NCI-H510A treated with DMSO at 0.1 percent for 48 hours (cell line): ENCODE measurements around the gene PML.
A peak's percentile ranks its signal among the peaks of the same experiment; 100 is the strongest.
"Not testable (repeated sequence)": the region's sequence is repeated elsewhere in the genome, so short reads cannot be mapped to it uniquely, and the experiment has no call there.

Experiments
- DNase-seq: peaks from one replicate; lab custom pipeline; 2025; lab: John Stamatoyannopoulos, UW

PML gene

DNA sequence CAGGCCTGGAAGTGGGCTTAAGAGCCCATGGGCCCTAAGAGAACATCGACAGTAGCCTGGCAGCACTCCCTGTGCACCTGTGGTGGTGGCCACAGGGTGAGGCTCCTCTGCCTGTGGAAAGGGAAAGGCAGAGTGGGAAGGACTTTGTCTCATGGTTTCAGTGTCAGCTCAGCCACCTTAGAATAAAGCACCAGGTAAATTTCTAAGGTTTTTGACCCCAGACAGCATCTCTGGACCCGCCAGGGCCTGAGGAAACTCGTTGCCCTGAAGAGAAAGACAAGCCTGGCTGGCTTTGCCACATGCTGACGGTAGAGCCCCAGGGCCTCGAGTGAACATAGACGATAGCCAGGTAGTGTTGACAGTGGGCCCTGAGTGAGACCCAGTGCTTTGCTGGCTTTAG lies 65.7 kb downstream of the PML start:
- no peak for DNase-seq

- no peak for DNase-seq
These were observed 67.7 kb downstream of the PML start for GRCh38 chr15:74062236-74062635.

DNA sequence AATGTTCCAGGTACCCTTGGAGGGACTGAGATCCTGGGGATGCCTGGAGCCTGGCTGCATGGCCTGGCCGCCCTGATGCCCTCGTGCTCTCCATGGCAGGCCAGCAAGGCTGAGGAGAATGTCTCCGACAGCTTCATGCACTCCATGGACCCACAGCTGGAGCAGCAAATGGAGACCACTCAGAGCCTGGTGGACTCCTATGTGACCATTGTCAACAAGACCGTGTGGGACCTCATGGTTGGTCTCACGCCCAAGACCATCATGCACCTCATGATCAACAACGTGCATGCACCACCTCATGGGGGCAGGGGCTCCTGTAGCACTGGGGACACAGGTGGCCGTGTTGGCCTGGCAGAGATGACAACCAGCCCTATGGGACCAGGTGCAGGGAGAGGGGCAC lies 68.2 kb downstream of the PML start:
- no peak for DNase-seq

- DNase-seq: not testable (repeated sequence)
These were observed 69.1 kb downstream of the PML start for GRCh38 chr15:74063425-74064146.

- not testable (repeated sequence) for DNase-seq
These were observed 69.7 kb downstream of the PML start for GRCh38 chr15:74064183-74064582.

DNA sequence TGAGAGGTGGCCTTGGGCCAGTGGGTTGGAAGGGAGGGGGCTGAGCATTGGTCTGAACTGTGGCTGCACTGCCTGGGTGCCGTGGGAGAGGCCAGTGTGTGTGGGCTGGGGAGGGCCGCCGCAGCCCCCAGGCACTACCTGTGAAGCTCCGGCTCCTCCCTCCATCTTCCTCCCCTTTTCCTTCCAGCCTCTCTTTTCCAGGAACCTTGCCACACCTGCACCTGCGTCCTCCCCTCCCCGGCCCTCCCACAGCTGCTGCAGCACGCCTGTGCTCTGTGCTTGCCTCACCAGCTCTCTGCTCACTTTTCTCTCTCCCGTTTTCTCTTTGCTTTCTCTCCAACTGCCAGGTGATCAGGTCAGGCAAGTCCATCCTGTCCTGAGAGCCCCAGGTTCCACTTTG lies 70.3 kb downstream of the PML start:
- DNase-seq: peak; percentile 3

DNA sequence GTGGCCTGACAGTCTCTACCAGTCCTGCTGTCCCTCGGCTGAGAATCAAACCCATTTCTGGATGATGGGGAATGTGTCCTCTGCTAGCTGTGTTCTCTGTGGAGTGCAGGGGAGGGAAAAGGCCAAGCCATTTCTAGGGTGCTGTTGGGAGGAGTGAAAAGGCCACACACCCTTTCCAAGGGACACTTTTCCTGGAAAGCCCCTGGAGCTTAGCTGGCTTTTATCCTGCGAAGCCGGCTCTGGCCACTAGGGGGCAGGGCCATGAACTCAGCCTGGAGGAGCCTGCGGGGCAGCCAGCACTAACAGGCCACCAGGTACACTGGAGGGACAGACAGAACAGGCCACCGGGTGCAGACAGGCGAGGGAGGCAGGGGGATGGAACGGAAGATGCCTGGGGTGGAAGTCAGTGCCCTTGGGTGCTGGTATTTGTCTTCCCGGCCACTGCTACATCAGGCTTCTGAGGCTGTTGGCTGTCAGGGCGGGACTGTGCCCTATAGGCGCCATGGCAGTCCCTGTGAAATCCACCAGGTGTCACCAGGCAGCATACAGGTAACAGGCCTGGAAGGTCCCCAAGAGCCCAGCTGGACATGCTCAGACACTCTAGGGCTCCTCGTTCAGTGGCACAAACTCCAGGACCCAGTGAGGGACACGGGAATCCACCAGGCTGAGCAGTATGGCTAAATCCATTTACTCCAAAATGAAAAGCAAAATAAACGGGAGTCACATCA lies 71.3 kb downstream of the PML start:
- not testable (repeated sequence) for DNase-seq

GRCh38 chr15:74071645-74072044 lies 77.1 kb downstream of the PML start:
- not testable (repeated sequence) for DNase-seq

GRCh38 chr15:74072132-74072531 lies 77.6 kb downstream of the PML start:
- DNase-seq: not testable (repeated sequence)

DNA sequence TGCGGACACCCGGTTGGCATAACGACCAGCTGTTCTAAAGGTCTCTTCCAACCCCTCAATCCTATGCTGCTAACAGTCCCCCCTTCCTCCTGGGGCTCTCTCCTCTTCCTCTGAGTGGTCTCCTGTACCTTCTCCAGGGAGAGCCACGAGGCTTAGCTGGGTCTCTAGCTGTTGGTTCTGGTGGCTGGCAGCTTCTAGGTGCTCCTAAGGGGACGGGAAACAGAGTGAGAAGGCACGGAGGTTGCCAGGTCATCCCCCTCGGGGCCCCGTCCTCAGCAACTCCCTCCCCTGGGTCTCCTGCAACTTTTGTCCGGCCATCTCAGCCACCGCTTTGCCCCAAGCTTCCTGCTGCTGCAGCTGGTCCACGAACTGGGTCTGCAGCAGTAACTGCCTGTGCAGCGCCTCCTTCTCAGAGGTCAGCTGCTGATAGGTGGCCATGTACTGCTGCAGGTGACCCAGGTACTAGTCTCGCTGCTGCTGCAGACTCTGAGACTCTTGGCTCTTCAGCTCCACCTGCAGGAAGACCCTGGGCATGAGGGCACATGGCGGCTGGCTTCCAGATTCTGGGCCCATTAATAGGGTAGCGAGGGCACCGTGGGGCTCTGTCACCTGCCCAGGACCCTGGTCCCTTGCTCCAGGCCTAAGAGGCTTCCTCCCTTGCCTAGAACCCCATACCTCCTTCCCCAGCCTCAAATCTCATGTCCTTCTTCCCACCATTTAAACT lies 78.3 kb downstream of the PML start:
- not testable (repeated sequence) for DNase-seq

DNA sequence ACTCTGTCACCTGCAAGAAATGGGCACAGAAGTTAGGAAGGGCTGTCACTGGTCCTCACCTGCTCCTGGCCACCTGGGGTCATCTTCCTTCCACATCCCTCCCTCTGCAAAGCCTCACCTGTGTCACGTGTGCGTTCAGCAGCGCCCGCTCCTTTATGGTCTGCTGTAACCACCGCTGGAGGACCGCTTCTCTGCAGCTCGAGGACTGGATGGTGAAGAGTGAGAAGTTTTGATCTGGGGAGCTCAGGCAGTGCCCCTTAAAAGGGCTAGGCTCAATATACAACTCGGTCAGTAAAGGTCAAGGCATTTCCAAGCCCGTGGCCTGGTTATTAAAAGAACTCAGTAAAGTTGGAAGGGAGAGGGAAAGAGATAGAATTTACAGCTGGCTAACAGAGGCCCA lies 81.3 kb downstream of the PML start:
- not testable (repeated sequence) for DNase-seq

- DNase-seq: not testable (repeated sequence)
These were observed 87.9 kb downstream of the PML start, which contains the start of gene GOLGA6A for GRCh38 chr15:74082450-74082849. Gene GOLGA6A (minus strand): TSS chr15:74082550. CDS start chr15:74082509, 41 bp downstream.

GRCh38 chr15:74094567-74094966 lies 100.1 kb downstream of the PML start:
- DNase-seq: not testable (repeated sequence)

DNA sequence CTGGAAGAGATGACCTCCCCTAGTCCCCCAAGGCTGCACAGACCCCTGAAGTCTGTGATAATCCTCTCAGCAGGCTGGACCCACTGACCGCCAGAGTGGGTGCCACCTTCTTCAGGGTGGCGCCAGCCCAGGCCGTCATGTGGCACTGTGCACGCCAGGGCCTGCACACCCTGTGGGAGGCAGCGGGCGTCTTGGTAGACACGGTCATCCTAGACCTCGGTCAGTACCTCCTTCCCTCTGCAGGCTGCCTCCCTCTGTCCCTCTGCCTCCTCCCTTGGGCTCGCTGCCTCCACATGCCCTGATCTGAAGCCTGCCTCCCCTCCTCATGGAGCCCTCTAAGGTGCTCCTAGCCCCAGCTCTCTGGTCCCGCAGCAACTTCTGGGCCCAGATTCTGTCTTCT lies 101.1 kb downstream of the PML start:
- DNase-seq: not testable (repeated sequence)

DNA sequence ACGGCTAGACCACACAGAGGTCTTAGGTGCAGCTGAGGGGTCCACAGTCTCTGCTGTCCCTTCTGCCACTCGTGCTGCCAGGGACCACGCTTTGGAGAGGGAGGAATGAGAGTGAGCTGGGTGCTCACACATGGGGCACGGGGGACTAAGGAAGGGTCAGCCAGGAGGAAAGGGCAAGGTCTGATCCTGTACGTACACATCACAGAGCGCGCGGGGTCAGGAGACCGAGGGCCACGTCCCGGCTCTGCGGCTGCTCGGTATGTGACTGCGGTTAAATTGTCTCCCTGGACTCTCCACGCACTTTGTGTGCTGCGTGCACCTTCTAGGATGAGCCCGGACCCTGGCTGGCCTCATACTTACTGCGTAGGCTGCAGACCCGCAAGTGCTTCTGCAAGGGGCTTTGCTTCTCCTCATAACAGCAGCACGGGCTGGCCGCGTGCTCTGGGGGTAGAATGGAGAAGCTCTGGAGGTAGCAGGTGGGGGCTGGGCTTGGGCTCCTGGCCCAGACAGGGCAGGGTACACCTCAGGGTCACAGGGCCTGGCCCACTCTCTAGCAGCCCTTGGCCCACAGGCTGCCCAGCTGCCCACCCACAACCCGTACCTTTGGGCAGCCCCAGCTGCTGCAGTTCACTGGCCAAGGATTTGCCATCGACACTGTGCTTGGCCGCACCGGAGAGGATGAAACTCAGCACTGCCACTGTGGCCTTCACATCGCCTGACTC lies 102.4 kb downstream of the PML start:
- DNase-seq: not testable (repeated sequence)
